ENCODE measurements around the gene ABTB2. TPM values are rescaled to one million over a fixed set of nuclear protein-coding genes. Genes with fewer than 3 reads are reported as not detected.

The ABTB2 gene
- total RNA-seq, 1 experiment from 2014 or later, result 5.5 TPM

DNA sequence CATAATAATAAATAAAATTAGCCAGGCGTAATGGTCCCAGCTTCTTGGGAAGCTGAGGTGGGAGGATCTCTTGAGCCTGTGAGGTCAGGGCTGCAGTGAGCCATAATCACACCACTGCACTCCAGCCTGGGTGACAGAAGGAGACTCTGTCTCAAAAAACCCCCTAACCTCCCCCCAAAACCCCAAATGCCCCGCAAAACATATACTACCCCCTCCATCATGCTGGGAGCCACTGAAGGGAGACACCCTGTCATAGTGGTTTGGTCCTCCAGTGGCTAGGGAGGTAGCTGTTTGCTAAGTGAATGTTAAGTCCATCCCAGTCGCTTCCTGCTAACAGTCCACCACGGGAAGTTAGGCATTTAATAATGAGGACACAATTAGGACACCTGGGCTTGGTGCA, 125.0 kb downstream of the ABTB2 start:
- Mint-ChIP-seq H3K27ac (no peak overlapping the region), H3K27me3 (ENCODE audit: low read depth) (no peaks in the 10 kb centered on the region), H3K36me3 (ENCODE audit: insufficient read depth in 1 of 3, low read depth in 3 of 3) (no peaks in the 10 kb centered on the region), H3K9me3 (no peaks in the 10 kb centered on the region), H3K4me1 (peaks cover 30 to 38% of the 10 kb centered on the region in 2 experiments), H3K4me3 (no peak overlapping the region)
- H3K23ac ChIP-seq (ENCODE audit: insufficient read length, low read depth, low read length), result no peak overlapping the region
- no peaks in the 10 kb centered on the region for H3K79me1 ChIP-seq (ENCODE audit: insufficient read depth, low read depth, low read length, poor library complexity, severe bottlenecking)
- H4K91ac ChIP-seq (ENCODE audit: insufficient read length, low read depth, low read length), result no peak overlapping the region
- no CpG with 5 or more reads among the region's 4 CpGs for WGBS (ENCODE audit: extremely low coverage, insufficient read length, low lambda C conversion rate)
- H3K18ac ChIP-seq (ENCODE audit: insufficient read length, low read depth, low read length), result no peak overlapping the region
- no peak overlapping the region for H3K9ac ChIP-seq (ENCODE audit: extremely low read depth, insufficient read length, low read length)
- H2BK20ac ChIP-seq (ENCODE audit: low read depth, low read length, poor library complexity, severe bottlenecking), result no peak overlapping the region
- peaks cover 3% of the 10 kb centered on the region; the same call in 1 of the 2 replicates for H3K4me1 ChIP-seq (ENCODE audit: insufficient read depth, low read length)
- H3K27me3 ChIP-seq (ENCODE audit: insufficient read depth, low read length), result no peaks in the 10 kb centered on the region
- no peaks in the 10 kb centered on the region for H3K79me2 ChIP-seq (ENCODE audit: insufficient read depth, low read length)
- no peak overlapping the region for H3K14ac ChIP-seq (ENCODE audit: insufficient read depth, low read length)
- no peak overlapping the region for H2BK5ac ChIP-seq (ENCODE audit: insufficient read length, low read length)
- H2BK15ac ChIP-seq (ENCODE audit: low read depth, low read length), result no peak overlapping the region
- H3K56ac ChIP-seq (ENCODE audit: insufficient read length, low read depth, low read length), result no peak overlapping the region
- no peaks in the 10 kb centered on the region for H4K20me1 ChIP-seq (ENCODE audit: control insufficient read depth, insufficient read depth, insufficient read length)
- no peak overlapping the region for H3T11ph ChIP-seq (ENCODE audit: low read length)
- no peak overlapping the region for H2BK12ac ChIP-seq (ENCODE audit: insufficient read length, low read depth, low read length)
- H3K23me2 ChIP-seq (ENCODE audit: insufficient read length, low read depth, low read length, poor library complexity, severe bottlenecking), result no peaks in the 10 kb centered on the region
- no peak overlapping the region for H4K5ac ChIP-seq (ENCODE audit: insufficient read length, low read depth, low read length)
- no peak for TF ChIP-seq CTCF (conservative IDR thresholded peaks at IDR 0.05)
- H3K4me2 ChIP-seq (ENCODE audit: insufficient read depth, insufficient read length, low read length), result no peak overlapping the region
- no peak overlapping the region for H4K8ac ChIP-seq (replicated peaks; ENCODE audit: insufficient read length, low read depth, low read length)
- H2AFZ ChIP-seq (ENCODE audit: low read length), result no peak overlapping the region
- DNase-seq, result no peak
- H2BK120ac ChIP-seq (ENCODE audit: low read depth, low read length, poor library complexity, severe bottlenecking), result no peak overlapping the region
- H3K9me3 ChIP-seq (ENCODE audit: control insufficient read depth, low read depth, low read length), result no peaks in the 10 kb centered on the region
- H3K4ac ChIP-seq (ENCODE audit: low read depth, low read length), result no peak overlapping the region
- no peak overlapping the region for H2AK5ac ChIP-seq (ENCODE audit: insufficient read length, low read length)
- H3K27ac ChIP-seq (ENCODE audit: insufficient read length, low read depth, low read length), result no peak overlapping the region
